GM23248 (cell line): ENCODE data around the gene METTL23.

Source experiments
- EZH2 ChIP-seq: fragments of 200-600 bp; sonication (generic); IDR thresholded peaks from 2 replicates; pipeline ENCODE4 v1.6.1; 2018; ENCODE audit warnings: antibody characterized with exemption, mild to moderate bottlenecking; ENCODE audit not compliant: insufficient read depth, poor library complexity, severe bottlenecking
- EZH2phosphoT487 ChIP-seq: fragments of 200-600 bp; sonication (generic); IDR thresholded peaks from 2 replicates; pipeline ENCODE4 v1.6.1; 2018; ENCODE audit warnings: antibody characterized with exemption, moderate library complexity, mild to moderate bottlenecking, low read depth; ENCODE audit not compliant: insufficient read depth

- TF ChIP-seq EZH2phosphoT487 (no peak), EZH2 (no peak)
Measured at GRCh38 chr17:76752006-76752405, 25.4 kb downstream of the METTL23 start.
